ENCODE data around the gene GAS2L2.

GRCh38 chr17:35705705-35706104 is 47.3 kb downstream of the GAS2L2 start:
- TF ChIP-seq EZH2phosphoT487 (IDR thresholded peaks at IDR 0.05; ENCODE audit: borderline replicate concordance, low read length) = no peak
- TF ChIP-seq CTCF (conservative IDR thresholded peaks at IDR 0.05; ENCODE audit: low read depth, low read length) = no peak
